Breast epithelium (tissue), 4 donors: ENCODE results near the gene ENDOV. TPM values are rescaled to one million over a fixed set of nuclear protein-coding genes. Genes with fewer than 3 reads are reported as not detected.

ENCODE experiments used
- DNase-seq, 2 donors: peaks; one replicate each; pipeline ENCODE4 v3.0.0-alpha.2; 2019; ENCODE audit warnings: low spot score in 2 of 2
- H3K27ac ChIP-seq, 2 donors: fragments of 200-600 bp; sonication (generic) in 1 of 2; one replicate each; pipeline ENCODE4 v1.5.1; 2016 to 2019; ENCODE audit warnings: mild to moderate bottlenecking in 1 of 2
- H3K27me3 ChIP-seq, 2 donors: fragments of 200-600 bp; sonication (generic) in 1 of 2; one replicate each; pipeline versions ENCODE4 v1.5.1 to v1.6.0; 2017 to 2019; ENCODE audit warnings: control low read depth in 1 of 2, mild to moderate bottlenecking in 1 of 2
- H3K36me3 ChIP-seq: fragments of 200-600 bp; one replicate; pipeline ENCODE4 v1.5.1; 2019
- H3K4me1 ChIP-seq, 2 donors: fragments of 200-600 bp; sonication (generic); one replicate each; pipeline ENCODE4 v1.5.1; 2016 to 2019; ENCODE audit warnings: control low read depth in 1 of 2
- H3K4me3 ChIP-seq, 3 donors: fragments of 200-600 bp; sonication (generic); 1 replicate in 2 of 3; 2 replicates in 1 of 3; pipeline ENCODE4 v1.5.1; 2016 to 2019; ENCODE audit warnings: mild to moderate bottlenecking in 3 of 3, moderate library complexity in 2 of 3
- H3K9me3 ChIP-seq, 2 donors: fragments of 200-600 bp; sonication (generic) in 1 of 2; one replicate each; pipeline ENCODE4 v1.5.1; 2016 to 2019; ENCODE audit warnings: control low read depth in 1 of 2
- CTCF ChIP-seq, 3 donors: fragments of 450-650 bp; IDR thresholded peaks; one replicate each; pipeline ENCODE4 v1.5.1; 2016 to 2017; ENCODE audit warnings: antibody characterized with exemption in 3 of 3, mild to moderate bottlenecking in 3 of 3, moderate library complexity in 3 of 3
- POLR2A ChIP-seq: fragments of 450-650 bp; IDR thresholded peaks from one replicate; pipeline ENCODE4 v1.6.1; 2016; ENCODE audit warnings: antibody characterized with exemption, mild to moderate bottlenecking, moderate library complexity
- POLR2AphosphoS5 ChIP-seq, 3 donors: sonication (generic); formaldehyde crosslinking; IDR thresholded peaks; one replicate each; pipeline ENCODE4 v1.6.1; 2017; ENCODE audit warnings: antibody characterized with exemption in 3 of 3
- intact Hi-C: fragments of 100-400 bp; cut with DNase I; formaldehyde crosslinking; loops from one replicate; pipeline ENCODE4 v1.15.1; 2023; ENCODE audit warnings: low total_unique reads
- total RNA-seq, 3 donors: library from RNA; depleted of rRNA; stranded (reverse); fragments of >200 nt; gene quantifications; one replicate each; pipeline ENCODE4 v1.1.0, GENCODE V29; 2016

Gene ENDOV
- 10 to 100 TPM; 13.8 to 17.0 (median 16.7) TPM for total RNA-seq

- Histone ChIP-seq H3K27ac (peak within 1 kb of the TSS; percentile 95 to 98), H3K27me3 (no peaks in the 10 kb centered on the region)
- intact Hi-C loops, result loop anchor here (10.0 kb wide), 1 partner anchor 550 kb away; no protein-coding TSS in a partner anchor
Measured at GRCh38 chr17:80414803-80415625, at the start of gene ENDOV. Gene ENDOV (plus strand): TSS chr17:80415167. CDS start chr17:80415195, 28 bp downstream.

GRCh38 chr17:80365983-80366382, 49.0 kb upstream of the ENDOV start:
- peak in 1 of 2 donors; percentile 20 for DNase-seq
- H3K4me3 ChIP-seq, result no peak overlapping the region
- no peaks in the 10 kb centered on the region for H3K27me3 ChIP-seq
- H3K4me1 ChIP-seq, result no peaks in the 10 kb centered on the region
- intact Hi-C loops, result no loop called here
- H3K36me3 ChIP-seq, result peaks cover under 1% of the 10 kb centered on the region
- no peaks in the 10 kb centered on the region for H3K9me3 ChIP-seq
- no peak overlapping the region for H3K27ac ChIP-seq
- no peak for TF ChIP-seq CTCF (IDR thresholded peaks at IDR 0.05)
- TF ChIP-seq POLR2AphosphoS5 (IDR thresholded peaks at IDR 0.05), result no peak
- no peak for TF ChIP-seq POLR2A

More at GRCh38 chr17:80414803-80415625, at the start of gene ENDOV:
- Histone ChIP-seq H3K36me3 (no peaks in the 10 kb centered on the region), H3K9me3 (no peaks in the 10 kb centered on the region), H3K4me3 (peak within 1 kb of the TSS; percentile 75 to 98 (median 89)), H3K4me1 (peaks cover 0 to 15% of the 10 kb centered on the region in 2 donors)
- DNase-seq, result peak; percentile 89 to 93
- TF ChIP-seq CTCF (IDR thresholded peaks at IDR 0.05), result no peak
- peak; percentile 40 for TF ChIP-seq POLR2A
- peak; percentile 70 to 85 (median 82) for TF ChIP-seq POLR2AphosphoS5 (IDR thresholded peaks at IDR 0.05)

GRCh38 chr17:80367503-80367902, 47.5 kb upstream of the ENDOV start:
- no peak overlapping the region for H3K27ac ChIP-seq
- no peaks in the 10 kb centered on the region for H3K4me1 ChIP-seq
- intact Hi-C loops, result no loop called here
- no peak for TF ChIP-seq POLR2AphosphoS5 (IDR thresholded peaks at IDR 0.05)
- no peak for TF ChIP-seq CTCF (IDR thresholded peaks at IDR 0.05)
- TF ChIP-seq POLR2A, result no peak
- no peaks in the 10 kb centered on the region for H3K9me3 ChIP-seq
- no peak for DNase-seq
- peaks cover 5% of the 10 kb centered on the region for H3K36me3 ChIP-seq
- no peak overlapping the region for H3K4me3 ChIP-seq
- no peaks in the 10 kb centered on the region for H3K27me3 ChIP-seq

GRCh38 chr17:80371196-80371595, 43.8 kb upstream of the ENDOV start:
- Histone ChIP-seq H3K36me3 (peaks cover 14% of the 10 kb centered on the region), H3K9me3 (no peaks in the 10 kb centered on the region), H3K4me1 (no peaks in the 10 kb centered on the region), H3K27ac (no peak overlapping the region), H3K4me3 (no peak overlapping the region), H3K27me3 (no peaks in the 10 kb centered on the region)
- no peak for DNase-seq
- TF ChIP-seq POLR2AphosphoS5 (IDR thresholded peaks at IDR 0.05), result no peak
- intact Hi-C loops, result no loop called here

- peak in 1 of 2 donors; percentile 15 for DNase-seq
- Histone ChIP-seq H3K9me3 (no peaks in the 10 kb centered on the region), H3K4me1 (no peaks in the 10 kb centered on the region), H3K4me3 (no peak overlapping the region), H3K27ac (no peak overlapping the region), H3K36me3 (peaks cover 23% of the 10 kb centered on the region), H3K27me3 (no peaks in the 10 kb centered on the region)
- TF ChIP-seq POLR2AphosphoS5 (IDR thresholded peaks at IDR 0.05) (no peak), POLR2A (no peak), CTCF (IDR thresholded peaks at IDR 0.05) (no peak)
- intact Hi-C loops, result no loop called here
Measured at GRCh38 chr17:80372456-80372855, 42.5 kb upstream of the ENDOV start.
